ENCODE measurements around the gene EPB41.

GRCh38 chr1:29126198-29126597 lies 211.8 kb downstream of the EPB41 start:
- TF ChIP-seq CTCF (IDR thresholded peaks at IDR 0.05), result no peak
- TF ChIP-seq POLR2A (IDR thresholded peaks at IDR 0.05), result no peak
